ENCODE results near the gene KPNA2.
"Not testable (repeated sequence)": the region's sequence is repeated elsewhere in the genome, so short reads cannot be mapped to it uniquely, and the experiment has no call there.

The KPNA2 gene

GRCh38 chr17:68020409-68020756 is 15.2 kb upstream of the KPNA2 start:
- ATAC-seq (ENCODE audit: insufficient read depth, low read depth) (no peak), DNase-seq (no peak)
- Histone ChIP-seq H3K79me2 (ENCODE audit: insufficient read depth, low read length) (no peaks in the 10 kb centered on the region), H2AFZ (ENCODE audit: low read depth, low read length) (peak overlapping the region; percentile 83), H4K20me1 (ENCODE audit: insufficient read depth, low read length) (no peaks in the 10 kb centered on the region), H3K9ac (ENCODE audit: low read depth, low read length) (peak overlapping the region; percentile 79), H3K27ac (ENCODE audit: low read length) (peak overlapping the region; percentile 84), H3K9me3 (ENCODE audit: insufficient read depth, low read length, severe bottlenecking) (no peaks in the 10 kb centered on the region), H3K27me3 (ENCODE audit: insufficient read depth, low read length, poor library complexity) (no peaks in the 10 kb centered on the region), H3K36me3 (ENCODE audit: insufficient read depth, low read length) (no peaks in the 10 kb centered on the region), H3K4me1 (ENCODE audit: insufficient read depth, low read length) (peaks cover 15% of the 10 kb centered on the region), H3K4me3 (ENCODE audit: low read depth in 1 of 2, low read length in 2 of 2) (peak overlapping the region; percentile 54 to 65; a peak in 3 of 4 replicates), H3K4me2 (ENCODE audit: insufficient read depth, low read length) (peak overlapping the region; percentile 68)
- TF ChIP-seq, protein P1, sequence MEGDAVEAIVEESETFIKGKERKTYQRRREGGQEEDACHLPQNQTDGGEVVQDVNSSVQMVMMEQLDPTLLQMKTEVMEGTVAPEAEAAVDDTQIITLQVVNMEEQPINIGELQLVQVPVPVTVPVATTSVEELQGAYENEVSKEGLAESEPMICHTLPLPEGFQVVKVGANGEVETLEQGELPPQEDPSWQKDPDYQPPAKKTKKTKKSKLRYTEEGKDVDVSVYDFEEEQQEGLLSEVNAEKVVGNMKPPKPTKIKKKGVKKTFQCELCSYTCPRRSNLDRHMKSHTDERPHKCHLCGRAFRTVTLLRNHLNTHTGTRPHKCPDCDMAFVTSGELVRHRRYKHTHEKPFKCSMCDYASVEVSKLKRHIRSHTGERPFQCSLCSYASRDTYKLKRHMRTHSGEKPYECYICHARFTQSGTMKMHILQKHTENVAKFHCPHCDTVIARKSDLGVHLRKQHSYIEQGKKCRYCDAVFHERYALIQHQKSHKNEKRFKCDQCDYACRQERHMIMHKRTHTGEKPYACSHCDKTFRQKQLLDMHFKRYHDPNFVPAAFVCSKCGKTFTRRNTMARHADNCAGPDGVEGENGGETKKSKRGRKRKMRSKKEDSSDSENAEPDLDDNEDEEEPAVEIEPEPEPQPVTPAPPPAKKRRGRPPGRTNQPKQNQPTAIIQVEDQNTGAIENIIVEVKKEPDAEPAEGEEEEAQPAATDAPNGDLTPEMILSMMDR (IDR thresholded peaks at IDR 0.05; ENCODE audit: borderline replicate concordance, extremely low read depth, low read length, poor library complexity, severe bottlenecking), result no peak
- TF ChIP-seq EZH2 (IDR thresholded peaks at IDR 0.05; ENCODE audit: borderline replicate concordance, low read depth, low read length, severe bottlenecking), result no peak

DNA sequence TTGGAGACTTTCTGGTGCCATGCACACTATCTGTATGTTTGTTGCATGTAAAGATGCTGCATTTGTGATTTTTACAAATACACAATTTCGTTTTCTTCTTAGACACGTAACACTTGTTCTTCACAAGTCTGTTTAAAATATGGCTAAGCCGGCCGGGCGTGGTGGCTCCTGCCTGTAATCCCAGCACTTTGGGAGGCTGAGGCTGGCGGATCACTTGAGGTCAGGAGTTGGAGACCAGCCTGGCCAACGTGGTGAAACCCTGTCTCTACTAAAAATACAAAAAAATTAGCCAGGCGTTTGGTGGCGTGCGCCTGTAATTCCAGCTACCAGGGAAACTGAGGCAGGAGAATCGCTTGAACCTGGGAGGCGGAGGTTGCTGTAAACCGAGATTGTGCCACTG is 14.7 kb upstream of the KPNA2 start:
- not testable (repeated sequence) for ATAC-seq (ENCODE audit: insufficient read depth, low read depth); H3K79me2 ChIP-seq (ENCODE audit: insufficient read depth, low read length); H3K9me3 ChIP-seq (ENCODE audit: insufficient read depth, low read length, severe bottlenecking); DNase-seq; H4K20me1 ChIP-seq (ENCODE audit: insufficient read depth, low read length); H3K36me3 ChIP-seq (ENCODE audit: insufficient read depth, low read length); H3K27me3 ChIP-seq (ENCODE audit: insufficient read depth, low read length, poor library complexity)
- Histone ChIP-seq H3K9ac (ENCODE audit: low read depth, low read length) (peak overlapping the region; percentile 79), H2AFZ (ENCODE audit: low read depth, low read length) (peak overlapping the region; percentile 83), H3K4me2 (ENCODE audit: insufficient read depth, low read length) (peak overlapping the region; percentile 68), H3K4me1 (ENCODE audit: insufficient read depth, low read length) (peaks cover 15% of the 10 kb centered on the region), H3K27ac (ENCODE audit: low read length) (peak overlapping the region; percentile 84), H3K4me3 (ENCODE audit: low read depth in 1 of 2, low read length in 2 of 2) (peak overlapping the region; percentile 54 to 65; a peak in 3 of 4 replicates)

GRCh38 chr17:68021963-68022362 is 13.6 kb upstream of the KPNA2 start:
- H4K20me1 ChIP-seq (ENCODE audit: insufficient read depth, low read length), result no peaks in the 10 kb centered on the region
- H3K4me1 ChIP-seq (ENCODE audit: insufficient read depth, low read length), result peaks cover 15% of the 10 kb centered on the region
- ATAC-seq (ENCODE audit: insufficient read depth, low read depth) (no peak), DNase-seq (no peak)
- no peaks in the 10 kb centered on the region for H3K36me3 ChIP-seq (ENCODE audit: insufficient read depth, low read length)
- no peak overlapping the region for H3K9ac ChIP-seq (ENCODE audit: low read depth, low read length)
- no peaks in the 10 kb centered on the region for H3K79me2 ChIP-seq (ENCODE audit: insufficient read depth, low read length)
- no peak overlapping the region for H3K27ac ChIP-seq (ENCODE audit: low read length)
- no peak overlapping the region for H3K4me2 ChIP-seq (ENCODE audit: insufficient read depth, low read length)
- TF ChIP-seq EZH2 (IDR thresholded peaks at IDR 0.05; ENCODE audit: borderline replicate concordance, low read depth, low read length, severe bottlenecking), result no peak
- TF ChIP-seq, protein P1 (IDR thresholded peaks at IDR 0.05; ENCODE audit: borderline replicate concordance, extremely low read depth, low read length, poor library complexity, severe bottlenecking), result no peak
- no peaks in the 10 kb centered on the region for H3K27me3 ChIP-seq (ENCODE audit: insufficient read depth, low read length, poor library complexity)
- no peak overlapping the region for H3K4me3 ChIP-seq (ENCODE audit: low read depth in 1 of 2, low read length in 2 of 2)
- no peaks in the 10 kb centered on the region for H3K9me3 ChIP-seq (ENCODE audit: insufficient read depth, low read length, severe bottlenecking)
- H2AFZ ChIP-seq (ENCODE audit: low read depth, low read length), result no peak overlapping the region

DNA sequence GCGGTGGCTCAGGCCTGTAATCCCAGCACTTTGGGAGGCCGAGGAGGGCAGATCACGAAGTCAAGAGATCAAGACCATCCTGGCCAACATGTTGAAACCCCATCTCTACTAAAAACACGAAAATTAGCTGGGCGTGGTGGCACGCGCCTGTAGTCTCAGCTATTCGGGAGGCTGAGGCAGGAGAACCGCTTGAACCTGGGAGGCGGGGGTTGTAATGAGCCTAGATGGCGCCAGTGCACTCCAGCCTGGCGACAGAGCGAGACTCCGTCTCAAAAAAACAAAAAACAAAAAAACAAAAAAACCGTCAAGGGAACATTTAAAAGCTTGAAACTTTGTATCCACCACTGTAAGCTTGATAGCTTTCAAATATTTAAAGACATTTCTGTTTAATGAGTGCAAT is 13.0 kb upstream of the KPNA2 start:
- not testable (repeated sequence) for DNase-seq; ATAC-seq (ENCODE audit: insufficient read depth, low read depth); H3K27ac ChIP-seq (ENCODE audit: low read length); H3K36me3 ChIP-seq (ENCODE audit: insufficient read depth, low read length); H3K9ac ChIP-seq (ENCODE audit: low read depth, low read length); H3K4me3 ChIP-seq (ENCODE audit: low read depth in 1 of 2, low read length in 2 of 2); H3K4me2 ChIP-seq (ENCODE audit: insufficient read depth, low read length); H3K79me2 ChIP-seq (ENCODE audit: insufficient read depth, low read length); H3K27me3 ChIP-seq (ENCODE audit: insufficient read depth, low read length, poor library complexity); H3K9me3 ChIP-seq (ENCODE audit: insufficient read depth, low read length, severe bottlenecking); H4K20me1 ChIP-seq (ENCODE audit: insufficient read depth, low read length); H2AFZ ChIP-seq (ENCODE audit: low read depth, low read length)
- TF ChIP-seq, protein P1 (IDR thresholded peaks at IDR 0.05; ENCODE audit: borderline replicate concordance, extremely low read depth, low read length, poor library complexity, severe bottlenecking), result peak; percentile 25
- peaks cover 15% of the 10 kb centered on the region for H3K4me1 ChIP-seq (ENCODE audit: insufficient read depth, low read length)
